ENCODE results near the gene TSHZ3. TPM values are rescaled to one million over a fixed set of nuclear protein-coding genes. Genes with fewer than 3 reads are reported as not detected.
A peak's percentile ranks its signal among the peaks of the same experiment; 100 is the strongest.

Gene TSHZ3
- total RNA-seq, 1 donor from 2014 or later = 5.8 TPM

DNA sequence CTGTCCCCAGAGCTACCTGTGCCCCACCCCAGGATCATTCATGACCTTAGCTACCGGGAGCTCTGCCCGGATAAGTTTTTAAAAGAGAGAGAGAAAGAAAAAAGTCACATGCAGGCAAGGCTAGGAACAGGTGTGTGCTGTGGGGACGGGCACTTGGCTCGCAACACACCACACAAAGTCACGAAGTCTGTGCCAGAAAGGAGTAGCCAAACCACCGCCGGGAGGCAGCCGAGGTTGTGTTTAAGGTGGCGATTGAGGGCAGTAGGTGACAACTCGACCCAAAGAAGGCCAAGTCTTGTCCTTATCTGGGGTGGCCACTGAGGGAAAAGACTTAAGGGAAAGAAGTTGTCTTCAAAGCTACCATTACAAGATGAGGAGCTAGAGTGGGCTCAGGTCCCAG lies 4.6 kb upstream of the TSHZ3 start:
- intact Hi-C loops (cut with DNase I) = no loop called here
- no peak for ATAC-seq

DNA sequence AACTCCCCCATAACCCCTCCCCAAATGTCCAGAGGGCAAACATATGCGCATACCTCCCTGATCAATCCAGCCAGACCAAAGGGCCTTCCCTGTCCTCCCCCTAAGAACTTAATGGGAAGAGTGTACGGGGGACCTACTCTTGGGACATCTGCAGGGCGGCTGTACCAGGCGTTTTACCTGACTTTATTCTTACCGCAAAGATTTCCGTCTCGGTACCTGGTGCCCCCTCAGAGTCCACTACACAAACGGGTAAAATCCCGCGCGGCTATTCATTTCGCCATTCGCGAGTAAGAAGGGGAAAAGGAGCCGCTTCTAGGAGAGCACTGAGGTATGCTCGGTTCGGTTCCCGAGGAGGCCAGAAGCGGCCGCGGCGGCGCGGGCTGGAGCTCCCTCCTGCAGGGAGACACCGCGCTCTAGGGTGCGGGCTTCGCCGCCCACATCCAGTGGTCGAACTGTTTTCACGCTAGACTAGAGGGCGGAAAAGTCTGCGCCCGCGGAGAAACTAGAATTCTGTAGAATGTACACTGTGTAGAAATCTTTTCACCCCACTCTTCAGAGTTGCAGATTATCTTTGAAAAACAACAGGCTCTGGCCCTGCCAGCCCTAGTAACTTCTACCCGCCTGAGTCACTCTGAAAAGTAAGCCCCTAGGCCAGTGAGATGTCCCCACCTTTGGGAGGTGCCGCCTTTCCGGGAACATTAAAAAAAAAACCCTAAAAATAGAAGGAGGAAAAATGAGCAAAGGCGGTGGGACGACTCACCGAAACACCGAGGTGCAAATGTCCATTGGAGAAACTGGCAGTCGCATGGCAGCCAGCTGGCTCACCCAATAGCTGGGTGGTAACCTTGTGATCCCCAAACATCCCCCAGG lies 3.8 kb upstream of the TSHZ3 start:
- DNase-seq = no peak
- peaks cover 67% of the 10 kb centered on the region for H3K27me3 ChIP-seq

More for the DNA sequence above, 4.6 kb upstream of the TSHZ3 start:
- Histone ChIP-seq H3K27me3 (peaks cover 73% of the 10 kb centered on the region), H3K36me3 (no peaks in the 10 kb centered on the region), H3K9me3 (no peaks in the 10 kb centered on the region), H3K27ac (no peak overlapping the region), H3K4me3 (no peak overlapping the region), H3K4me1 (peaks cover 9% of the 10 kb centered on the region)
- DNase-seq = no peak
- TF ChIP-seq, protein P1, sequence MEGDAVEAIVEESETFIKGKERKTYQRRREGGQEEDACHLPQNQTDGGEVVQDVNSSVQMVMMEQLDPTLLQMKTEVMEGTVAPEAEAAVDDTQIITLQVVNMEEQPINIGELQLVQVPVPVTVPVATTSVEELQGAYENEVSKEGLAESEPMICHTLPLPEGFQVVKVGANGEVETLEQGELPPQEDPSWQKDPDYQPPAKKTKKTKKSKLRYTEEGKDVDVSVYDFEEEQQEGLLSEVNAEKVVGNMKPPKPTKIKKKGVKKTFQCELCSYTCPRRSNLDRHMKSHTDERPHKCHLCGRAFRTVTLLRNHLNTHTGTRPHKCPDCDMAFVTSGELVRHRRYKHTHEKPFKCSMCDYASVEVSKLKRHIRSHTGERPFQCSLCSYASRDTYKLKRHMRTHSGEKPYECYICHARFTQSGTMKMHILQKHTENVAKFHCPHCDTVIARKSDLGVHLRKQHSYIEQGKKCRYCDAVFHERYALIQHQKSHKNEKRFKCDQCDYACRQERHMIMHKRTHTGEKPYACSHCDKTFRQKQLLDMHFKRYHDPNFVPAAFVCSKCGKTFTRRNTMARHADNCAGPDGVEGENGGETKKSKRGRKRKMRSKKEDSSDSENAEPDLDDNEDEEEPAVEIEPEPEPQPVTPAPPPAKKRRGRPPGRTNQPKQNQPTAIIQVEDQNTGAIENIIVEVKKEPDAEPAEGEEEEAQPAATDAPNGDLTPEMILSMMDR (IDR thresholded peaks at IDR 0.05) = no peak

DNA sequence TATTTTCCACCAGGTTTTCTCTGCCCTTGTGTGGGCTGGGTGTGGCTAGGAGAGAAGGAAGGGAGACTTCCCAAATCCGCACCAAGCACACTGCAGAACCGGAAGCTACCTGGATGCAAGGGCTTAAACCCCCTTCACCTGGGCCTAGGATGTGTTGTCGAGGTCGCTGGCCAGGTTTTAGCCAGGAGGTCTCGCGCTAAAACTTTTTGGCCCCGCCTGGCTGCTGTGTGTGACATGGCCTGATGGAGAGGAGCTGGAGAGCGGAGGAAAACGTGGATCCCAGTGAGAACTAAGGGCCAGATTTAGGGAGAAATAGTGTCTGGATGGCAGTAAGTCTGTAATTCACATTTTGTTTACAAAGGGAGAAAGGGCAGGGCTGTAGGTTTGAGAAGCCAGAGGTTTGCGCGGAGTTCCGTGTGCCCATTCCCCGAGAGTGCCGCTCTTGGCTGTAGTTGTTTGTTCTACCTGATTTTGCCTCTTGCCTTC lies 3.1 kb upstream of the TSHZ3 start:
- Histone ChIP-seq H3K4me3 (no peak overlapping the region), H3K27ac (no peak overlapping the region), H3K27me3 (peaks cover 61% of the 10 kb centered on the region), H3K9me3 (no peaks in the 10 kb centered on the region), H3K36me3 (no peaks in the 10 kb centered on the region), H3K4me1 (peaks cover 15% of the 10 kb centered on the region)
- intact Hi-C loops (cut with DNase I) = no loop called here
- no peak for ATAC-seq
- no peak for DNase-seq
- TF ChIP-seq, protein P1 (IDR thresholded peaks at IDR 0.05) = no peak

More for the DNA sequence above, 3.8 kb upstream of the TSHZ3 start:
- Histone ChIP-seq H3K4me1 (peaks cover 11% of the 10 kb centered on the region), H3K27ac (no peak overlapping the region), H3K36me3 (no peaks in the 10 kb centered on the region), H3K9me3 (no peaks in the 10 kb centered on the region), H3K4me3 (no peak overlapping the region)
- ATAC-seq = no peak
- intact Hi-C loops (cut with DNase I) = no loop called here
- TF ChIP-seq, protein P1 (IDR thresholded peaks at IDR 0.05) = no peak

DNA sequence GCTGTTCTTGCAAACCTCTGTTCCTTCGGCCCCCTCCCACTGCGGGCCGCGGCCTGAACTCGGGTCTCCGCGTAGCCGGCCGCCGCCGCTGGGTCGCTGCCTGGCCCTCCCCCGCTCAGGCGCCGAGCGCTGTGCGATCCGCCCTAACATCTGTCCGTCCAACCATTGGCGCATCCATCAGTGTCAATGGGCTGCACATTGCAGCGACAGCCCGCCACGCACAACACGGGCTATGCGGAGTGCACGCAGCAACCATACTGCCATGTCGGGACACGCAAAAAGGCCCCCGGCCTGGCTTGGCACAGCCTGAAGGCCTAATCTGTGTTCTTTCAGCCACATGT lies 2.6 kb upstream of the TSHZ3 start:
- no peaks in the 10 kb centered on the region for H3K9me3 ChIP-seq
- H3K36me3 ChIP-seq = no peaks in the 10 kb centered on the region
- peak overlapping the region; percentile 81 for H3K4me3 ChIP-seq
- no peak for DNase-seq
- intact Hi-C loops (cut with DNase I) = no loop called here
- H3K27ac ChIP-seq = peak overlapping the region; percentile 47
- TF ChIP-seq, protein P1 (IDR thresholded peaks at IDR 0.05) = no peak
- no peak for ATAC-seq
- peaks cover 56% of the 10 kb centered on the region for H3K27me3 ChIP-seq
- H3K4me1 ChIP-seq = peaks cover 15% of the 10 kb centered on the region

DNA sequence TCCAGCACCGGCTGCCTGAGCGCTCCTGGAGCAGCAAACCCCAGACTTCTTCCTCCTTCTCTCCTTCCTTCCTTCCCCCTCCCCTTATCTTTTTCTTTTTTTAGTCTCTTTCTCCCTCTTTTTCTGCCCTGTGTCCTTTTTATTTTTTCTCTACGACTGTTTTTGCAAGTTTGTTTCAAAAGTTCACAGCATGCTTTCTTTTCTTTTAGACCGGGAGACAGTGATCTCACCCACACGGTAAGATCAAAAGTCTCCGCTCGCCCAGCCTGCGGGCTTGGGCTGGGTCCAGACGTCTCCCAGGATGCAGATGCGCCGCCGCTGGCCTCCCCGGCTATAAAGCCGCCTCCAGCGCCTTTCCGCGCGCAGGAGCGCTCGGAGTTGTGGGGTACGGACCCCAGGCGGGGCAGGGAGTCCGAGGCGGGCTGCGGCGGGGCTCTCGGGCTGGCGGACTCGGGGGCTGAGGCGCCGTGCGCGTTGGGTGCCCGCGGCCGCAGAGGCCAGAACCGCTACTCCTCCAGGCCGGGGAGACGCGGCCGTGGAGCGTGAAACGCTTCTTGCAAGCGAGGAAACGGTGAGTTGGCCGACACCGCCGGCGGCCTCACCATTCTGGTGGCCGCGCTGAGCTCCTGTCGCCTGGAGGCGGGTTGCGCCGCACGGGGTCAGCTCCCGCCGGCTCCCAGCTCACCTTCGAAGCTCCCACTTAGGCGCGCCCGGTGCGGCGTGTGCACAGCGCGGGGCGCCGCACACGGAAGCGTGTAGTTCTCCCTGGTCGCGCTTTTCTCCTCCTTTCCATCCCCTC lies 2.0 kb upstream of the TSHZ3 start:
- H3K9me3 ChIP-seq = no peaks in the 10 kb centered on the region
- intact Hi-C loops (cut with DNase I) = no loop called here
- H3K27me3 ChIP-seq = peaks cover 50% of the 10 kb centered on the region
- TF ChIP-seq, protein P1 (IDR thresholded peaks at IDR 0.05) = no peak
- peak; percentile 73 for DNase-seq
- no peak for ATAC-seq
- H3K4me3 ChIP-seq = peak overlapping the region; percentile 81
- peak overlapping the region; percentile 47 for H3K27ac ChIP-seq
- H3K36me3 ChIP-seq = no peaks in the 10 kb centered on the region
- peaks cover 15% of the 10 kb centered on the region for H3K4me1 ChIP-seq
